SK-N-SH (cell line): ENCODE measurements around the gene TTYH3.

Experiments used
- CTCF ChIP-seq: fragments of 200-600 bp; sonication (generic); IDR thresholded peaks from 2 replicates; pipeline ENCODE4 v1.6.1; 2017; ENCODE audit warnings: antibody characterized with exemption, mild to moderate bottlenecking, moderate library complexity
- EP300 ChIP-seq, 2 experiments: IDR thresholded peaks; 2 replicates each; pipeline versions ENCODE4 v1.4.0 to v1.6.1; 2012; ENCODE audit warnings: borderline replicate concordance in 1 of 2, low read depth in 1 of 2, low read length in 1 of 2
- GABPA ChIP-seq: IDR thresholded peaks from 2 replicates; pipeline ENCODE4 v1.4.0; 2012; ENCODE audit warnings: low read depth, mild to moderate bottlenecking
- JUND ChIP-seq: IDR thresholded peaks from 2 replicates; pipeline ENCODE4 v1.4.0; 2012
- MEF2A ChIP-seq: IDR thresholded peaks from 2 replicates; pipeline ENCODE4 v1.4.0; 2012; ENCODE audit warnings: low read depth, borderline replicate concordance
- MXI1 ChIP-seq: IDR thresholded peaks from 2 replicates; pipeline ENCODE4 v1.6.1; 2012; ENCODE audit warnings: mild to moderate bottlenecking, low read depth, low read length, improper control_type of control experiment
- RAD21 ChIP-seq: IDR thresholded peaks from 2 replicates; pipeline ENCODE4 v1.6.1; 2012; ENCODE audit warnings: mild to moderate bottlenecking, low read length
- REST ChIP-seq: IDR thresholded peaks from 2 replicates; pipeline ENCODE4 v1.6.1; 2012; ENCODE audit warnings: mild to moderate bottlenecking, low read depth, low read length, moderate library complexity
- TAF1 ChIP-seq: IDR thresholded peaks from 2 replicates; pipeline ENCODE4 v1.6.1; 2012; ENCODE audit warnings: low read depth, mild to moderate bottlenecking, low read length, moderate library complexity, borderline replicate concordance
- YY1 ChIP-seq: IDR thresholded peaks from 2 replicates; pipeline ENCODE4 v1.4.0; 2012; ENCODE audit warnings: low read depth, mild to moderate bottlenecking

- TF ChIP-seq TAF1 (no peak), RAD21 (no peak), CTCF (no peak), MXI1 (no peak), MEF2A (no peak), YY1 (no peak), GABPA (no peak), JUND (no peak), EP300 (IDR thresholded peaks at IDR 0.05; ENCODE audit: borderline replicate concordance in 1 of 2, low read depth in 1 of 2, low read length in 1 of 2) (no peak), REST (no peak)
Measured at GRCh38 chr7:2646680-2647571, 15.1 kb downstream of the TTYH3 start.
